Mucosa of stomach (tissue), 1 donor: ENCODE measurements around the gene RSAD1.

Experiments
- H3K27me3 ChIP-seq: one replicate; pipeline ENCODE4 v1.7.0; 2013; ENCODE audit warnings: mild to moderate bottlenecking, low read length; ENCODE audit not compliant: control insufficient read depth, insufficient read depth
- H3K36me3 ChIP-seq: one replicate; pipeline ENCODE4 v1.7.0; 2013; ENCODE audit warnings: low read length; ENCODE audit not compliant: control insufficient read depth, insufficient read depth
- H3K4me1 ChIP-seq: one replicate; pipeline ENCODE4 v1.7.0; 2013; ENCODE audit warnings: mild to moderate bottlenecking, low read length; ENCODE audit not compliant: control insufficient read depth, insufficient read depth
- H3K4me3 ChIP-seq: one replicate; pipeline ENCODE4 v1.7.0; 2013; ENCODE audit warnings: low read length
- H3K9ac ChIP-seq: one replicate; pipeline ENCODE4 v1.7.0; 2013; ENCODE audit warnings: mild to moderate bottlenecking, low read length, moderate library complexity
- H3K9me3 ChIP-seq: one replicate; pipeline ENCODE4 v1.7.0; 2013; ENCODE audit warnings: mild to moderate bottlenecking, low read length, moderate library complexity; ENCODE audit not compliant: control insufficient read depth
- donor health status: Pancreatic carcinoma.

The RSAD1 gene

GRCh38 chr17:50492214-50492613 is 13.6 kb downstream of the RSAD1 start:
- H3K27me3 ChIP-seq: no peaks in the 10 kb centered on the region
- H3K4me3 ChIP-seq: no peak overlapping the region
- no peaks in the 10 kb centered on the region for H3K9me3 ChIP-seq
- H3K4me1 ChIP-seq: peaks cover 7% of the 10 kb centered on the region
- H3K36me3 ChIP-seq: no peaks in the 10 kb centered on the region
- H3K9ac ChIP-seq: no peak overlapping the region

- H3K4me3 ChIP-seq: no peak overlapping the region
- no peak overlapping the region for H3K9ac ChIP-seq
- no peaks in the 10 kb centered on the region for H3K9me3 ChIP-seq
- no peaks in the 10 kb centered on the region for H3K27me3 ChIP-seq
- peaks cover 10% of the 10 kb centered on the region for H3K4me1 ChIP-seq
- H3K36me3 ChIP-seq: no peaks in the 10 kb centered on the region
Measured at GRCh38 chr17:50493744-50494143, 15.1 kb downstream of the RSAD1 start.

- H3K4me1 ChIP-seq: peaks cover 10% of the 10 kb centered on the region
- H3K36me3 ChIP-seq: no peaks in the 10 kb centered on the region
- no peaks in the 10 kb centered on the region for H3K27me3 ChIP-seq
- H3K9ac ChIP-seq: no peak overlapping the region
- H3K4me3 ChIP-seq: no peak overlapping the region
- H3K9me3 ChIP-seq: no peaks in the 10 kb centered on the region
Measured at GRCh38 chr17:50495217-50495823, 16.7 kb downstream of the RSAD1 start.

- no peaks in the 10 kb centered on the region for H3K27me3 ChIP-seq
- H3K4me1 ChIP-seq: peaks cover 10% of the 10 kb centered on the region
- no peaks in the 10 kb centered on the region for H3K36me3 ChIP-seq
- H3K4me3 ChIP-seq: no peak overlapping the region
- H3K9ac ChIP-seq: no peak overlapping the region
- no peaks in the 10 kb centered on the region for H3K9me3 ChIP-seq
Measured at GRCh38 chr17:50495918-50496317, 17.3 kb downstream of the RSAD1 start.

GRCh38 chr17:50498021-50498874 is 19.6 kb downstream of the RSAD1 start:
- no peaks in the 10 kb centered on the region for H3K27me3 ChIP-seq
- H3K4me3 ChIP-seq: no peak overlapping the region
- no peaks in the 10 kb centered on the region for H3K36me3 ChIP-seq
- H3K9ac ChIP-seq: no peak overlapping the region
- peaks cover 10% of the 10 kb centered on the region for H3K4me1 ChIP-seq
- no peaks in the 10 kb centered on the region for H3K9me3 ChIP-seq

- peaks cover 14% of the 10 kb centered on the region for H3K4me1 ChIP-seq
- H3K9ac ChIP-seq: no peak overlapping the region
- H3K9me3 ChIP-seq: no peaks in the 10 kb centered on the region
- H3K4me3 ChIP-seq: no peak overlapping the region
- H3K36me3 ChIP-seq: no peaks in the 10 kb centered on the region
- no peaks in the 10 kb centered on the region for H3K27me3 ChIP-seq
Measured at GRCh38 chr17:50499270-50499669, 20.6 kb downstream of the RSAD1 start.

- Histone ChIP-seq H3K27me3 (no peaks in the 10 kb centered on the region), H3K4me1 (peaks cover 14% of the 10 kb centered on the region), H3K36me3 (no peaks in the 10 kb centered on the region), H3K9me3 (no peaks in the 10 kb centered on the region), H3K9ac (no peak overlapping the region), H3K4me3 (no peak overlapping the region)
Measured at GRCh38 chr17:50499721-50500120, 21.1 kb downstream of the RSAD1 start.

- Histone ChIP-seq H3K4me3 (no peak overlapping the region), H3K36me3 (no peaks in the 10 kb centered on the region), H3K27me3 (no peaks in the 10 kb centered on the region), H3K4me1 (peaks cover 22% of the 10 kb centered on the region), H3K9me3 (no peaks in the 10 kb centered on the region), H3K9ac (no peak overlapping the region)
Measured at GRCh38 chr17:50501054-50501453, 22.4 kb downstream of the RSAD1 start.

GRCh38 chr17:50502301-50502990 is 23.8 kb downstream of the RSAD1 start:
- peaks cover 22% of the 10 kb centered on the region for H3K4me1 ChIP-seq
- H3K27me3 ChIP-seq: no peaks in the 10 kb centered on the region
- no peaks in the 10 kb centered on the region for H3K36me3 ChIP-seq
- no peak overlapping the region for H3K9ac ChIP-seq
- H3K9me3 ChIP-seq: no peaks in the 10 kb centered on the region
- no peak overlapping the region for H3K4me3 ChIP-seq

- Histone ChIP-seq H3K9me3 (no peaks in the 10 kb centered on the region), H3K36me3 (no peaks in the 10 kb centered on the region), H3K4me3 (no peak overlapping the region), H3K4me1 (peaks cover 23% of the 10 kb centered on the region), H3K27me3 (no peaks in the 10 kb centered on the region), H3K9ac (no peak overlapping the region)
Measured at GRCh38 chr17:50505591-50506130, 27.0 kb downstream of the RSAD1 start.

GRCh38 chr17:50506298-50506697 is 27.6 kb downstream of the RSAD1 start:
- H3K4me3 ChIP-seq: no peak overlapping the region
- H3K4me1 ChIP-seq: peaks cover 23% of the 10 kb centered on the region
- H3K9ac ChIP-seq: no peak overlapping the region
- no peaks in the 10 kb centered on the region for H3K36me3 ChIP-seq
- H3K9me3 ChIP-seq: no peaks in the 10 kb centered on the region
- H3K27me3 ChIP-seq: no peaks in the 10 kb centered on the region
